Measurements from ENCODE around the gene UBAC2. TPM values are rescaled to one million over a fixed set of nuclear protein-coding genes. Genes with fewer than 3 reads are reported as not detected.
"Not testable (repeated sequence)": the region's sequence is repeated elsewhere in the genome, so short reads cannot be mapped to it uniquely, and the experiment has no call there.

The UBAC2 gene
- total RNA-seq, 1 donor from 2014 or later, result 64.3 TPM

- H3K4me1 Mint-ChIP-seq, result peaks cover 8% of the 10 kb centered on the region
- H3K27me3 Mint-ChIP-seq (ENCODE audit: low read depth), result no peaks in the 10 kb centered on the region
- no peak for DNase-seq (ENCODE audit: low spot score in 2 of 2, unreplicated experiment in 2 of 2)
- H3K4me3 Mint-ChIP-seq, result no peak overlapping the region
- no peak overlapping the region for H3K27ac Mint-ChIP-seq
- H3K9me3 Mint-ChIP-seq, result no peaks in the 10 kb centered on the region
- TF ChIP-seq, protein P1, sequence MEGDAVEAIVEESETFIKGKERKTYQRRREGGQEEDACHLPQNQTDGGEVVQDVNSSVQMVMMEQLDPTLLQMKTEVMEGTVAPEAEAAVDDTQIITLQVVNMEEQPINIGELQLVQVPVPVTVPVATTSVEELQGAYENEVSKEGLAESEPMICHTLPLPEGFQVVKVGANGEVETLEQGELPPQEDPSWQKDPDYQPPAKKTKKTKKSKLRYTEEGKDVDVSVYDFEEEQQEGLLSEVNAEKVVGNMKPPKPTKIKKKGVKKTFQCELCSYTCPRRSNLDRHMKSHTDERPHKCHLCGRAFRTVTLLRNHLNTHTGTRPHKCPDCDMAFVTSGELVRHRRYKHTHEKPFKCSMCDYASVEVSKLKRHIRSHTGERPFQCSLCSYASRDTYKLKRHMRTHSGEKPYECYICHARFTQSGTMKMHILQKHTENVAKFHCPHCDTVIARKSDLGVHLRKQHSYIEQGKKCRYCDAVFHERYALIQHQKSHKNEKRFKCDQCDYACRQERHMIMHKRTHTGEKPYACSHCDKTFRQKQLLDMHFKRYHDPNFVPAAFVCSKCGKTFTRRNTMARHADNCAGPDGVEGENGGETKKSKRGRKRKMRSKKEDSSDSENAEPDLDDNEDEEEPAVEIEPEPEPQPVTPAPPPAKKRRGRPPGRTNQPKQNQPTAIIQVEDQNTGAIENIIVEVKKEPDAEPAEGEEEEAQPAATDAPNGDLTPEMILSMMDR (IDR thresholded peaks at IDR 0.05; ENCODE audit: unreplicated experiment), result no peak
- peaks cover 20% of the 10 kb centered on the region for H3K36me3 Mint-ChIP-seq
Measured at GRCh38 chr13:99208845-99209527, 8.3 kb downstream of the UBAC2 start.

DNA sequence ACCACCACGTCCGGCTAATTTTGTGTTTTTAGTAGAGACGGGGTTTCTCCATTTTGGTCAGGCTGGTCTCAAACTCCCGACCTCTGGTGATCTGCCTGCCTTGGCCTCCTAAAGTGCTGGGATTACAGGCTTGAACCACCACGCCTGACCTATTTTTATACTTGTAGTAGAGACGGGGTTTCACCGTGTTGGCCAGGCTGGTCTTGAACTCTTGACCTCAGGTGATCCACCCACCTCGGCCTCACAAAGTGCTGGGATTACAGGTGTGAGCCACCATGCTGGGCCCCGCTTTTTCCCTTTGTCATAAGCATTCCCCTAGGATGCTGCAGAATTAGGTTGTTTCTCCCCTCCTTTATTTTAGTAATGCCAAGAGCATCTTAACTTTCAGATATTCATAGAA is 10.0 kb downstream of the UBAC2 start:
- H3K36me3 Mint-ChIP-seq, result peaks cover 17% of the 10 kb centered on the region
- H3K4me1 Mint-ChIP-seq; H3K4me3 Mint-ChIP-seq; H3K27me3 Mint-ChIP-seq (ENCODE audit: low read depth); H3K9me3 Mint-ChIP-seq; DNase-seq (ENCODE audit: low spot score in 2 of 2, unreplicated experiment in 2 of 2); H3K27ac Mint-ChIP-seq: not testable (repeated sequence)

GRCh38 chr13:99211421-99212035 is 10.9 kb downstream of the UBAC2 start:
- Mint-ChIP-seq H3K36me3 (peaks cover 12% of the 10 kb centered on the region), H3K9me3 (no peaks in the 10 kb centered on the region), H3K27me3 (ENCODE audit: low read depth) (no peaks in the 10 kb centered on the region), H3K27ac (no peak overlapping the region), H3K4me3 (no peak overlapping the region), H3K4me1 (peaks cover 2% of the 10 kb centered on the region)
- no peak for DNase-seq (ENCODE audit: low spot score in 2 of 2, unreplicated experiment in 2 of 2)
- TF ChIP-seq, protein P1 (IDR thresholded peaks at IDR 0.05; ENCODE audit: unreplicated experiment), result no peak

GRCh38 chr13:99214232-99214631 is 13.6 kb downstream of the UBAC2 start:
- TF ChIP-seq, protein P1 (IDR thresholded peaks at IDR 0.05; ENCODE audit: unreplicated experiment), result no peak
- no peak for DNase-seq (ENCODE audit: low spot score in 2 of 2, unreplicated experiment in 2 of 2)
- peaks cover 7% of the 10 kb centered on the region for H3K36me3 Mint-ChIP-seq
- no peaks in the 10 kb centered on the region for H3K9me3 Mint-ChIP-seq
- peaks cover 9% of the 10 kb centered on the region for H3K4me1 Mint-ChIP-seq
- H3K4me3 Mint-ChIP-seq, result no peak overlapping the region
- no peaks in the 10 kb centered on the region for H3K27me3 Mint-ChIP-seq (ENCODE audit: low read depth)
- peak overlapping the region; percentile 37 for H3K27ac Mint-ChIP-seq

DNA sequence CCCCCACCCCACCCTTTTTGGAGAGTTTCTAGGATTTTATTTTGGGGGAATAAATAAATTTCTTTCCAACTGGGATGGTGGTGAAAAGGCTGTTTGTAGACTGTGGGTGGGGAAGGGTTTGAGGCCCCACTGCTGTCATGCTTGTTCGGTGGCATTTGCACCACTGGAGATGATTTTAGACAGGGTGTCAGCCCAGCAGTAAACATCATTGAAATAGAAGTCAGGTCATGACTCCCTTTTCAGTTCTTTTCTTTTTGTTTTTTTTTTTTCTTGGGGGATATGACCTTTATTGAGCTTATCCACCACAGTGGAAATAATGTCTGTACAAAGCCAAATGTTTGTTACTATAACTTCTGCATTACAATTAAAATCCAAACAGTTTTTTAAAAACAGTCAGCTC is 14.1 kb downstream of the UBAC2 start:
- Mint-ChIP-seq H3K9me3 (no peaks in the 10 kb centered on the region), H3K36me3 (peaks cover 7% of the 10 kb centered on the region), H3K27ac (no peak overlapping the region), H3K4me3 (no peak overlapping the region), H3K4me1 (peaks cover 9% of the 10 kb centered on the region), H3K27me3 (ENCODE audit: low read depth) (no peaks in the 10 kb centered on the region)
- DNase-seq (ENCODE audit: low spot score in 2 of 2, unreplicated experiment in 2 of 2), result no peak
- TF ChIP-seq, protein P1 (IDR thresholded peaks at IDR 0.05; ENCODE audit: unreplicated experiment), result no peak

DNA sequence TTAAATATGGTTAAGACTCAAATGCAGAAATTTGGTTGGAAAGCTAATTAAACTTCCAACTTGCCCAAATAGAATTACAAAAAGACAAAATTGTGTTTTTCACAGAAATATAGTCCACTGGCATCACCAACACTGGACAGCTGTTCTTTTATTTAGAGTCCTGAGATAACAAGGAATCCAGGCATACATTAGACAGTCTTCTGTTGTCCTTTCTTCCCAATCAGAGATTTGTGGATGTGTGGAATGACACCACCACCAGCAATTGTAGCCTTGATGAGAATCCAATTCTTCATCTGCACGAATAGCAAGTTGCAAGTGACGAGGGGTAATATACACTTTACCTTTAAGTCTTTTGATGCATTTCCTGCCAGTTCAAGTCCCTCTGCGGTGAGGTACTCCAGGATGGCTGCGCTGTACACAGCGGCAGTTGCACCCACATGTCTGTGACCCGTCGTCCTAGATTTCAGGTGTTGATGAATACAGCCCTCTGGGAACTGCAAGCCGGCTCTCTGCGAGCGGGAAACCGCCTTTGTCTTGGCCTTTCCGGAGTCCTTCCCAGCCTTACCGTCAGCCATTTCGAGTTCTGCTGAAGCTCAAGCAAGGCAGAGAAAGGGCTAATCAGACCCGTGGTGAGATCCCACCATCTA is 14.7 kb downstream of the UBAC2 start:
- Mint-ChIP-seq H3K4me1 (peaks cover 9% of the 10 kb centered on the region), H3K27ac (peak overlapping the region; percentile 21), H3K27me3 (ENCODE audit: low read depth) (no peaks in the 10 kb centered on the region), H3K36me3 (peaks cover 7% of the 10 kb centered on the region), H3K9me3 (no peaks in the 10 kb centered on the region), H3K4me3 (no peak overlapping the region)
- TF ChIP-seq, protein P1 (IDR thresholded peaks at IDR 0.05; ENCODE audit: unreplicated experiment), result no peak
- DNase-seq (ENCODE audit: low spot score in 2 of 2, unreplicated experiment in 2 of 2), result no peak
